HepG2 (cell line): ENCODE measurements around the gene RABEP2. TPM values are rescaled to one million over a fixed set of nuclear protein-coding genes. Genes with fewer than 3 reads are reported as not detected.

Source experiments
- ATF4 ChIP-seq, 2 experiments: fragments of 450-650 bp in 1 of 2; sonication (generic) in 1 of 2; formaldehyde crosslinking; IDR thresholded peaks; 2 replicates each; pipeline versions ENCODE4 v1.5.0 to v1.8.0; 2020 to 2022; ENCODE audit warnings: mild to moderate bottlenecking in 1 of 2, missing genetic modification reagents in 1 of 2
- CHCHD3 ChIP-seq: sonication (generic); formaldehyde crosslinking; IDR thresholded peaks from 2 replicates; pipeline ENCODE4 v1.8.0; 2022; ENCODE audit warnings: mild to moderate bottlenecking, missing genetic modification reagents, moderate library complexity
- CREB1 ChIP-seq, 2 experiments: fragments of 450-650 bp in 1 of 2; IDR thresholded peaks; 2 replicates each; pipeline ENCODE4 v1.6.1; 2016 to 2017; ENCODE audit warnings: control low read depth in 1 of 2, mild to moderate bottlenecking in 1 of 2, missing compliant biosample characterization in 1 of 2, missing genetic modification characterization in 1 of 2
- ERF ChIP-seq: IDR thresholded peaks from 2 replicates; pipeline ENCODE4 v1.6.1; 2018; ENCODE audit warnings: missing biosample characterization, missing genetic modification reagents
- HBP1 ChIP-seq: IDR thresholded peaks from 2 replicates; pipeline ENCODE4 v1.6.1; 2016; ENCODE audit warnings: low read depth, control low read depth
- HMGXB4 ChIP-seq, 2 experiments: sonication (generic) in 1 of 2; formaldehyde crosslinking in 1 of 2; IDR thresholded peaks; 2 replicates each; pipeline versions ENCODE4 v1.4.0 to v1.6.1; 2018 to 2020; ENCODE audit warnings: missing genetic modification reagents in 2 of 2, borderline replicate concordance in 1 of 2, low read depth in 1 of 2, mild to moderate bottlenecking in 1 of 2, missing biosample characterization in 1 of 2
- HNF4G ChIP-seq, 2 experiments: sonication (generic) in 1 of 2; formaldehyde crosslinking in 1 of 2; IDR thresholded peaks; 2 replicates each; pipeline versions ENCODE4 v1.4.0 to v1.6.1; 2011 to 2020; ENCODE audit warnings: borderline replicate concordance in 2 of 2, low read depth in 2 of 2, mild to moderate bottlenecking in 2 of 2, low read length in 1 of 2, missing genetic modification reagents in 1 of 2, moderate library complexity in 1 of 2
- IKZF4 ChIP-seq: sonication (generic); formaldehyde crosslinking; IDR thresholded peaks from 2 replicates; pipeline ENCODE4 v1.5.1; 2020; ENCODE audit warnings: borderline replicate concordance, mild to moderate bottlenecking, low read depth, missing genetic modification reagents; ENCODE audit errors: not compliant biosample characterization
- MXD1 ChIP-seq: sonication (generic); formaldehyde crosslinking; IDR thresholded peaks from 2 replicates; pipeline ENCODE4 v1.4.0; 2020; ENCODE audit warnings: mild to moderate bottlenecking, missing genetic modification reagents
- MYNN ChIP-seq: sonication (generic); formaldehyde crosslinking; IDR thresholded peaks from 2 replicates; pipeline ENCODE4 v1.4.0; 2020; ENCODE audit warnings: mild to moderate bottlenecking, low read depth, missing genetic modification reagents
- RXRA ChIP-seq: sonication (generic); formaldehyde crosslinking; IDR thresholded peaks from 2 replicates; pipeline ENCODE4 v1.5.1; 2020; ENCODE audit warnings: missing genetic modification reagents
- TCF12 ChIP-seq, 2 experiments: fragments of 450-650 bp in 1 of 2; sonication (generic) in 1 of 2; formaldehyde crosslinking in 1 of 2; IDR thresholded peaks; 2 replicates each; pipeline versions ENCODE4 v1.6.1 to v1.8.0; 2017 to 2022; ENCODE audit warnings: antibody characterized with exemption in 1 of 2, mild to moderate bottlenecking in 1 of 2, missing genetic modification reagents in 1 of 2, moderate library complexity in 1 of 2
- ZBTB21 ChIP-seq: sonication (generic); formaldehyde crosslinking; IDR thresholded peaks from 2 replicates; pipeline ENCODE4 v1.4.0; 2020; ENCODE audit warnings: missing genetic modification reagents
- ZFP91 ChIP-seq: sonication (generic); formaldehyde crosslinking; IDR thresholded peaks from 2 replicates; pipeline ENCODE4 v1.9.0; 2022; ENCODE audit warnings: missing genetic modification reagents, mild to moderate bottlenecking, borderline replicate concordance
- ZNF574 ChIP-seq: sonication (generic); formaldehyde crosslinking; IDR thresholded peaks from 2 replicates; pipeline ENCODE4 v1.4.0; 2020; ENCODE audit warnings: missing genetic modification reagents
- polyA plus RNA-seq, 8 experiments: library from polyadenylated mRNA; depleted of rRNA in 3 of 8; stranded (reverse) in 7 of 8; unstranded in 1 of 8; fragments of >200 nt; fragmentation: Illumina TruSeq in 4 of 8; extraction: Trizol in 4 of 8; gene quantifications; 2 replicates each; pipeline versions ENCODE4 v1.2.1 to v1.2.3, GENCODE V29; 2011 to 2016; ENCODE audit warnings: low read depth in 4 of 8, missing spikeins in 1 of 8, mixed read lengths in 1 of 8; ENCODE audit not compliant: insufficient read depth in 1 of 8
- total RNA-seq, 5 experiments: library from RNA; depleted of rRNA; stranded (reverse); fragments of >200 nt; fragmentation: Illumina TruSeq; extraction: Trizol; gene quantifications; 2 replicates each; pipeline ENCODE4 v1.2.3, GENCODE V29; 2016; ENCODE audit warnings: low read depth in 1 of 5
- TF ChIP-seq, protein P1 (sequence below): IDR thresholded peaks from 2 replicates; pipeline ENCODE4 v1.6.1; 2016; ENCODE audit warnings: missing compliant biosample characterization, missing genetic modification reagents, borderline replicate concordance

The RABEP2 gene
- total and polyA plus RNA-seq, 2 of the 13 experiments (the other 11 are each of a cell fraction or from before 2014, with no cell fraction given): 10.8 to 18.4 TPM

GRCh38 chr16:28924399-28924761 lies 658 bp downstream of the RABEP2 start (continued):
- TF ChIP-seq ZFP91 (CRISPR knock-in tag) (peak; percentile 28; the same call in 1 of the 2 replicates), IKZF4 (CRISPR knock-in tag) (peak; percentile 21), ERF (no peak), ZBTB21 (CRISPR knock-in tag) (no peak), RXRA (CRISPR knock-in tag) (peak; percentile 43), HBP1 (CRISPR knock-in tag) (no peak), ATF4 (CRISPR knock-in tag; IDR thresholded peaks at IDR 0.05) (no peak), TCF12 (IDR thresholded peaks at IDR 0.05) (no peak), TCF12 (CRISPR knock-in tag; IDR thresholded peaks at IDR 0.05) (0 out of 2 replicates have a peak, but pooled peaks have one; percentile 35), CHCHD3 (CRISPR knock-in tag) (peak; percentile 72; the same call in 1 of the 2 replicates), MXD1 (CRISPR knock-in tag) (peak; percentile 73; the same call in 1 of the 2 replicates), ZNF574 (CRISPR knock-in tag) (no peak), MYNN (CRISPR knock-in tag) (0 out of 2 replicates have a peak, but pooled peaks have one; percentile 20), HNF4G (IDR thresholded peaks at IDR 0.05; ENCODE audit: borderline replicate concordance, low read depth, low read length) (no peak), HNF4G (CRISPR knock-in tag; IDR thresholded peaks at IDR 0.05; ENCODE audit: borderline replicate concordance, low read depth) (no peak), HMGXB4 (CRISPR knock-in tag; IDR thresholded peaks at IDR 0.05; ENCODE audit: borderline replicate concordance in 1 of 2, low read depth in 1 of 2) (0 out of 4 replicates have a peak, but pooled peaks of 1 of the 2 experiments have one; percentile 7), CREB1 (IDR thresholded peaks at IDR 0.05) (no peak), CREB1 (CRISPR knock-in tag; IDR thresholded peaks at IDR 0.05) (no peak)
- TF ChIP-seq, protein P1, sequence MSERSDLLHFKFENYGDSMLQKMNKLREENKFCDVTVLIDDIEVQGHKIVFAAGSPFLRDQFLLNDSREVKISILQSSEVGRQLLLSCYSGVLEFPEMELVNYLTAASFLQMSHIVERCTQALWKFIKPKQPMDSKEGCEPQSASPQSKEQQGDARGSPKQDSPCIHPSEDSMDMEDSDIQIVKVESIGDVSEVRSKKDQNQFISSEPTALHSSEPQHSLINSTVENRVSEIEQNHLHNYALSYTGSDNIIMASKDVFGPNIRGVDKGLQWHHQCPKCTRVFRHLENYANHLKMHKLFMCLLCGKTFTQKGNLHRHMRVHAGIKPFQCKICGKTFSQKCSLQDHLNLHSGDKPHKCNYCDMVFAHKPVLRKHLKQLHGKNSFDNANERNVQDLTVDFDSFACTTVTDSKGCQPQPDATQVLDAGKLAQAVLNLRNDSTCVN: 0 out of 2 replicates have a peak, but pooled peaks have one; percentile 57
